ENCODE results near the gene COPS3. TPM values are rescaled to one million over a fixed set of nuclear protein-coding genes. Genes with fewer than 3 reads are reported as not detected.

The COPS3 gene
- total RNA-seq, 1 experiment from 2014 or later: 113 TPM

- H3K9ac ChIP-seq (ENCODE audit: extremely low read depth, insufficient read length, low read length): no peak overlapping the region
- DNase-seq: no peak
- H3K4me2 ChIP-seq (ENCODE audit: insufficient read depth, insufficient read length, low read length): no peak overlapping the region
- no peak overlapping the region for H3K14ac ChIP-seq (ENCODE audit: insufficient read depth, low read length)
- H3K27me3 Mint-ChIP-seq (ENCODE audit: low read depth): no peaks in the 10 kb centered on the region
- no CpG with 5 or more reads among the region's 10 CpGs for WGBS (ENCODE audit: extremely low coverage, insufficient read length, low lambda C conversion rate)
- H3K9me3 ChIP-seq (ENCODE audit: control insufficient read depth, low read depth, low read length): no peaks in the 10 kb centered on the region
- no peak overlapping the region for H3K4me3 Mint-ChIP-seq
- no peak overlapping the region for H3K56ac ChIP-seq (ENCODE audit: insufficient read length, low read depth, low read length)
- no peak overlapping the region for H3K27ac Mint-ChIP-seq
- no peaks in the 10 kb centered on the region for H3K4me1 Mint-ChIP-seq
- H3T11ph ChIP-seq (ENCODE audit: low read length): no peak overlapping the region
- H4K91ac ChIP-seq (ENCODE audit: insufficient read length, low read depth, low read length): no peak overlapping the region
- H3K79me2 ChIP-seq (ENCODE audit: insufficient read depth, low read length): no peaks in the 10 kb centered on the region
- H3K4ac ChIP-seq (ENCODE audit: low read depth, low read length): no peak overlapping the region
- H4K8ac ChIP-seq (replicated peaks; ENCODE audit: insufficient read length, low read depth, low read length): no peak overlapping the region
- H2BK20ac ChIP-seq (ENCODE audit: low read depth, low read length, poor library complexity, severe bottlenecking): no peak overlapping the region
- H3K18ac ChIP-seq (ENCODE audit: insufficient read length, low read depth, low read length): no peak overlapping the region
- no peak overlapping the region for H3K23ac ChIP-seq (ENCODE audit: insufficient read length, low read depth, low read length)
- no peaks in the 10 kb centered on the region for H4K20me1 ChIP-seq (ENCODE audit: control insufficient read depth, insufficient read depth, insufficient read length)
- H2AFZ ChIP-seq (ENCODE audit: low read length): no peak overlapping the region
- TF ChIP-seq, protein P1, sequence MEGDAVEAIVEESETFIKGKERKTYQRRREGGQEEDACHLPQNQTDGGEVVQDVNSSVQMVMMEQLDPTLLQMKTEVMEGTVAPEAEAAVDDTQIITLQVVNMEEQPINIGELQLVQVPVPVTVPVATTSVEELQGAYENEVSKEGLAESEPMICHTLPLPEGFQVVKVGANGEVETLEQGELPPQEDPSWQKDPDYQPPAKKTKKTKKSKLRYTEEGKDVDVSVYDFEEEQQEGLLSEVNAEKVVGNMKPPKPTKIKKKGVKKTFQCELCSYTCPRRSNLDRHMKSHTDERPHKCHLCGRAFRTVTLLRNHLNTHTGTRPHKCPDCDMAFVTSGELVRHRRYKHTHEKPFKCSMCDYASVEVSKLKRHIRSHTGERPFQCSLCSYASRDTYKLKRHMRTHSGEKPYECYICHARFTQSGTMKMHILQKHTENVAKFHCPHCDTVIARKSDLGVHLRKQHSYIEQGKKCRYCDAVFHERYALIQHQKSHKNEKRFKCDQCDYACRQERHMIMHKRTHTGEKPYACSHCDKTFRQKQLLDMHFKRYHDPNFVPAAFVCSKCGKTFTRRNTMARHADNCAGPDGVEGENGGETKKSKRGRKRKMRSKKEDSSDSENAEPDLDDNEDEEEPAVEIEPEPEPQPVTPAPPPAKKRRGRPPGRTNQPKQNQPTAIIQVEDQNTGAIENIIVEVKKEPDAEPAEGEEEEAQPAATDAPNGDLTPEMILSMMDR (conservative IDR thresholded peaks at IDR 0.05): no peak
- peaks cover 0 to 9% (median 9%) of the 10 kb centered on the region in 3 experiments; a peak in 4 of 7 replicates for H3K36me3 Mint-ChIP-seq (ENCODE audit: insufficient read depth in 1 of 3, low read depth in 3 of 3)
- H3K27ac ChIP-seq (ENCODE audit: insufficient read length, low read depth, low read length): no peak overlapping the region
- H2AK5ac ChIP-seq (ENCODE audit: insufficient read length, low read length): no peak overlapping the region
- H2BK15ac ChIP-seq (ENCODE audit: low read depth, low read length): no peak overlapping the region
- H2BK5ac ChIP-seq (ENCODE audit: insufficient read length, low read length): no peak overlapping the region
- no peak overlapping the region for H2BK120ac ChIP-seq (ENCODE audit: low read depth, low read length, poor library complexity, severe bottlenecking)
- no peak overlapping the region for H2BK12ac ChIP-seq (ENCODE audit: insufficient read length, low read depth, low read length)
- H3K9me3 Mint-ChIP-seq: no peaks in the 10 kb centered on the region
- H4K5ac ChIP-seq (ENCODE audit: insufficient read length, low read depth, low read length): no peak overlapping the region
- H3K23me2 ChIP-seq (ENCODE audit: insufficient read length, low read depth, low read length, poor library complexity, severe bottlenecking): no peaks in the 10 kb centered on the region
- H3K4me1 ChIP-seq (ENCODE audit: insufficient read depth, low read length): no peaks in the 10 kb centered on the region
- H3K27me3 ChIP-seq (ENCODE audit: insufficient read depth, low read length): no peaks in the 10 kb centered on the region
- H3K79me1 ChIP-seq (ENCODE audit: insufficient read depth, low read depth, low read length, poor library complexity, severe bottlenecking): no peaks in the 10 kb centered on the region
These were observed 39.8 kb upstream of the COPS3 start for GRCh38 chr17:17320911-17321220.
